B cell (primary cell): ENCODE data around the gene TMED5. TPM values are rescaled to one million over a fixed set of nuclear protein-coding genes. Genes with fewer than 3 reads are reported as not detected.

Source experiments
- ATAC-seq: fragments of 200-7000 bp; cut with Tn5 transposase; one replicate; pipeline ENCODE4 v1.10.0; 2021; ENCODE audit warnings: low read depth, mild to moderate bottlenecking, moderate number of reproducible peaks, moderate library complexity
- CTCF ChIA-PET: fragments of 350-600 bp; sonication (Branson Sonifier 250); formaldehyde crosslinking; loops from one replicate; lab custom pipeline; 2021; ENCODE audit warnings: antibody characterized with exemption, inconsistent platforms; lab: Charles Lee
- POLR2A ChIA-PET: fragments of 350-600 bp; sonication (Branson Sonifier 250); formaldehyde crosslinking; loops from one replicate; lab custom pipeline; 2021; ENCODE audit warnings: antibody characterized with exemption; lab: Charles Lee
- DNase-seq: peaks from one replicate; pipeline ENCODE4 v3.0.0; 2013
- H2AFZ ChIP-seq: 2 replicates; pipeline ENCODE4 v1.6.1; 2012; ENCODE audit warnings: mild to moderate bottlenecking, low read depth, low read length; ENCODE audit not compliant: insufficient read depth, poor library complexity, severe bottlenecking
- H3K27ac ChIP-seq, 2 donors: 1 replicate in 1 of 2; 2 replicates in 1 of 2; pipeline ENCODE4 v1.5.1; 2012 to 2013; ENCODE audit warnings: low read length in 2 of 2, mild to moderate bottlenecking in 2 of 2, moderate library complexity in 1 of 2
- H3K27me3 ChIP-seq, 4 experiments: fragments of 200-600 bp in 1 of 4; sonication (generic) in 1 of 4; replicated peaks in 1 of 4; 1 replicate in 2 of 4; 2 replicates in 2 of 4; pipeline versions ENCODE4 v1.6.1 to v1.7.0; 2013 to 2016; ENCODE audit warnings: low read length in 3 of 4, mild to moderate bottlenecking in 2 of 4, mixed read lengths in 1 of 4, moderate library complexity in 1 of 4; ENCODE audit not compliant: insufficient read depth in 4 of 4, control insufficient read depth in 3 of 4; ENCODE audit errors: control extremely low read depth in 1 of 4
- H3K36me3 ChIP-seq, 2 experiments: replicated peaks in 1 of 2; 1 replicate in 1 of 2; 2 replicates in 1 of 2; pipeline versions ENCODE4 v1.6.1 to v1.7.1; 2013; ENCODE audit warnings: low read length in 1 of 2; ENCODE audit not compliant: insufficient read depth in 2 of 2, control insufficient read depth in 1 of 2; ENCODE audit errors: control extremely low read depth in 1 of 2, extremely low read depth in 1 of 2
- H3K4me1 ChIP-seq, 2 donors: fragments of 200-600 bp in 1 of 2; sonication (generic) in 1 of 2; 1 replicate in 1 of 2; 2 replicates in 1 of 2; pipeline versions ENCODE4 v1.5.1 to v1.6.1; 2013 to 2017; ENCODE audit warnings: low read length in 2 of 2; ENCODE audit not compliant: control insufficient read depth in 2 of 2, insufficient read depth in 2 of 2
- H3K4me2 ChIP-seq: replicated peaks from 2 replicates; pipeline ENCODE3; 2012; ENCODE audit warnings: mild to moderate bottlenecking, low read depth, low read length; ENCODE audit not compliant: poor library complexity, severe bottlenecking
- H3K4me3 ChIP-seq, 5 experiments: fragments of 200-600 bp in 1 of 5; sonication (generic) in 1 of 5; 1 replicate in 3 of 5; 2 replicates in 2 of 5; pipeline versions ENCODE4 v1.5.1 to v1.7.0; 2011 to 2016; ENCODE audit warnings: low read length in 4 of 5, mild to moderate bottlenecking in 4 of 5, low read depth in 2 of 5, control low read depth in 1 of 5, moderate library complexity in 1 of 5; ENCODE audit not compliant: insufficient read depth in 1 of 5; ENCODE audit errors: control extremely low read depth in 1 of 5, extremely low read depth in 1 of 5
- H3K79me2 ChIP-seq: fragments of 200-600 bp; sonication (generic); one replicate; pipeline ENCODE4 v1.6.0; 2016; ENCODE audit warnings: low read length; ENCODE audit not compliant: control insufficient read depth, insufficient read depth
- H3K9ac ChIP-seq: fragments of 200-600 bp; sonication (generic); 2 replicates; pipeline ENCODE4 v1.6.1; 2017; ENCODE audit warnings: mild to moderate bottlenecking, low read length, moderate library complexity
- H3K9me3 ChIP-seq, 3 donors: one replicate each; pipeline versions ENCODE4 v1.6.1 to v1.7.1; 2013; ENCODE audit warnings: low read length in 2 of 3; ENCODE audit not compliant: control insufficient read depth in 2 of 3, insufficient read depth in 1 of 3; ENCODE audit errors: control extremely low read depth in 1 of 3
- H4K20me1 ChIP-seq: 2 replicates; pipeline ENCODE4 v1.6.0; 2012; ENCODE audit warnings: mild to moderate bottlenecking, low read length; ENCODE audit not compliant: insufficient read depth, control insufficient read depth, poor library complexity, severe bottlenecking
- H3K27ac Mint-ChIP-seq: one replicate; pipeline ENCODE4 v1.8.0; 2021; ENCODE audit warnings: mixed read lengths
- H3K27me3 Mint-ChIP-seq: one replicate; pipeline ENCODE4 v1.8.0; 2021; ENCODE audit warnings: mixed read lengths
- H3K4me1 Mint-ChIP-seq: one replicate; pipeline ENCODE4 v1.8.0; 2021; ENCODE audit warnings: mixed read lengths
- H3K4me3 Mint-ChIP-seq: one replicate; pipeline ENCODE4 v1.8.0; 2021; ENCODE audit warnings: mixed read lengths
- H3K9me3 Mint-ChIP-seq: one replicate; pipeline ENCODE4 v1.8.0; 2022; ENCODE audit warnings: mixed read lengths; ENCODE audit not compliant: insufficient read depth
- CTCF ChIP-seq: fragments of 200-600 bp; IDR thresholded peaks from one replicate; pipeline ENCODE4 v1.8.0; 2022; ENCODE audit warnings: antibody characterized with exemption, mild to moderate bottlenecking
- EZH2 ChIP-seq: IDR thresholded peaks from 2 replicates; pipeline ENCODE4 v1.6.1; 2012; ENCODE audit warnings: borderline replicate concordance, low read depth, mild to moderate bottlenecking, moderate library complexity, low read length; ENCODE audit not compliant: insufficient read depth, poor library complexity, severe bottlenecking
- WGBS: methylation state at CpG from one replicate; pipeline ENCODE4 v1.1.5; 2013; ENCODE audit warnings: missing lambda C conversion rate; ENCODE audit not compliant: insufficient coverage; 5-methylcytosine and 5-hydroxymethylcytosine counted together
- intact Hi-C: fragments of 100-400 bp; cut with micrococcal nuclease; formaldehyde crosslinking; loops from one replicate; pipeline ENCODE4 v1.10.0; 2022
- polyA plus RNA-seq: library from polyadenylated mRNA; depleted of rRNA; stranded (reverse); fragments of >200 nt; gene quantifications from 2 replicates; pipeline ENCODE4 v1.2.3, GENCODE V29; 2012
- total RNA-seq, 2 donors: library from RNA; stranded (reverse); fragments of 120-200 nt in 1 of 2; gene quantifications; 1 replicate in 1 of 2; 2 replicates in 1 of 2; pipeline versions ENCODE4 v1.2.3 to v1.2.4, GENCODE V29; 2013 to 2022

The TMED5 gene
- total and polyA plus RNA-seq, 2 donors (not counting 1 experiment from before 2014, with no cell fraction given): 23.7 to 46.1 TPM

DNA sequence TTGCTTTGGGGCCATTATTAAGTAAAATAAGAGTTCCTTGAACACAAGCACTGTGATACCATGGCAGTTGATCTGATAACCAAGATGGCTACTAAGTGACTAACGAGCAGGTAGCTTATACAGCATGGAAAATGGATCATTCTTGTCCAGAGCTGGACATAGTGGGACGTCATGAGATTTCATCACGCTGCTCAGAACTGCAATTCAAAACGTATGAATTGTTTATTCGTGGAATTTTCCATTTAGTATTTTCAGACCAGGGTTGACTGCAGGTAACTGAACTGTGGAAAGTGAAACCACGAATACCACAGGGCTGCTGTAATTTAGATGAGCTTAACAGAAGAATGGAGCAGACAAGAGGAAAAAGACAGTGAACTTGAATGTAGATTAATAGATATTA lies 39.2 kb upstream of the TMED5 start:
- Histone ChIP-seq H3K9me3 (no peaks in the 10 kb centered on the region), H4K20me1 (no peaks in the 10 kb centered on the region), H3K4me2 (peak overlapping the region; percentile 68), H3K27me3 (no peaks in the 10 kb centered on the region), H3K9ac (peak overlapping the region; percentile 69), H2AFZ (peak overlapping the region; percentile 79), H3K27ac (peak overlapping the region; percentile 25 to 47), H3K4me1 (peaks cover 4 to 13% of the 10 kb centered on the region in 2 donors), H3K79me2 (no peaks in the 10 kb centered on the region), H3K36me3 (peaks cover 4 to 7% of the 10 kb centered on the region in 2 experiments), H3K4me3 (peak overlapping the region; percentile 30 to 65 (median 46))
- TF ChIP-seq EZH2 (no peak), CTCF (no peak)
- peak overlapping the region; percentile 64 for H3K27ac Mint-ChIP-seq
- intact Hi-C loops: loop anchor here (2.0 kb wide), 1 partner anchor 39 kb away; the partner anchor contains the start of genes CCDC18 and TMED5
- H3K27me3 Mint-ChIP-seq: no peaks in the 10 kb centered on the region
- ATAC-seq (peak; percentile 57), DNase-seq (peak; percentile 30)
- H3K4me1 Mint-ChIP-seq: peaks cover 23% of the 10 kb centered on the region
- CTCF ChIA-PET: no interaction called here
- 32% methylated on average over 4 of the region's 6 CpGs for WGBS
- POLR2A ChIA-PET: no interaction called here
- H3K9me3 Mint-ChIP-seq: no peaks in the 10 kb centered on the region
- peak overlapping the region; percentile 82 for H3K4me3 Mint-ChIP-seq

GRCh38 chr1:93215322-93215721 lies 35.1 kb upstream of the TMED5 start:
- H3K4me3 Mint-ChIP-seq: no peak overlapping the region
- Histone ChIP-seq H4K20me1 (no peaks in the 10 kb centered on the region), H3K4me3 (no peak overlapping the region), H3K79me2 (no peaks in the 10 kb centered on the region), H3K27ac (no peak overlapping the region), H3K9me3 (no peaks in the 10 kb centered on the region), H2AFZ (no peak overlapping the region), H3K36me3 (peaks cover 7% of the 10 kb centered on the region in 2 experiments), H3K27me3 (no peaks in the 10 kb centered on the region), H3K9ac (no peak overlapping the region), H3K4me1 (peaks cover 4 to 13% of the 10 kb centered on the region in 2 donors), H3K4me2 (no peak overlapping the region)
- intact Hi-C loops: no loop called here
- ChIA-PET POLR2A (no interaction called here), CTCF (no interaction called here)
- H3K4me1 Mint-ChIP-seq: peaks cover 12% of the 10 kb centered on the region
- DNase-seq (no peak), ATAC-seq (no peak)
- no peaks in the 10 kb centered on the region for H3K27me3 Mint-ChIP-seq
- WGBS: 92% methylated on average over 2 of the region's 2 CpGs
- no peaks in the 10 kb centered on the region for H3K9me3 Mint-ChIP-seq
- TF ChIP-seq CTCF: no peak
- TF ChIP-seq EZH2: no peak
- H3K27ac Mint-ChIP-seq: no peak overlapping the region
